ENCODE data around the gene PGPEP1.

GRCh38 chr19:18345296-18345695, 4.9 kb downstream of the PGPEP1 start:
- no peak for TF ChIP-seq TCF12 (IDR thresholded peaks at IDR 0.05; ENCODE audit: low read depth)
- no peak for TF ChIP-seq YY1 (IDR thresholded peaks at IDR 0.05; ENCODE audit: low read depth)
- TF ChIP-seq MAX (IDR thresholded peaks at IDR 0.05) = no peak
